PC-9 (cell line): ENCODE results near the gene RXRG. TPM values are rescaled to one million over a fixed set of nuclear protein-coding genes. Genes with fewer than 3 reads are reported as not detected.

ENCODE experiments used
- BruUV-seq: library from RNA; stranded (reverse); fragments of 400-500 nt; replicated peaks from 2 replicates; lab custom pipeline; 2021; lab: Mats Ljungman, UMichigan
- CTCF ChIA-PET: fragments of 300-600 bp; sonication (Branson Sonifier 250); formaldehyde crosslinking; loops from one replicate; lab custom pipeline; 2022; ENCODE audit warnings: antibody characterized with exemption; lab: Charles Lee
- POLR2A ChIA-PET: fragments of 300-600 bp; sonication (Branson Sonifier 250); formaldehyde crosslinking; loops from one replicate; lab custom pipeline; 2022; ENCODE audit warnings: antibody characterized with exemption; ENCODE audit not compliant: unreplicated experiment; lab: Charles Lee
- DNase-seq, 2 experiments: peaks; one replicate each; pipeline versions ENCODE4 v3.0.0 to v3.0.0-alpha.2; 2015 to 2022; ENCODE audit warnings: mixed read lengths in 1 of 2
- H2AFZ ChIP-seq: fragments of 200-600 bp; sonication (generic); 2 replicates; pipeline ENCODE4 v1.8.1; 2017; ENCODE audit warnings: antibody characterized with exemption
- H3F3A ChIP-seq: fragments of 200-600 bp; sonication (generic); 2 replicates; pipeline ENCODE4 v1.8.1; 2017; ENCODE audit warnings: antibody characterized with exemption, mild to moderate bottlenecking, low read depth; ENCODE audit not compliant: insufficient read depth
- H3K27ac ChIP-seq: fragments of 200-600 bp; sonication (generic); 2 replicates; pipeline ENCODE4 v1.6.1; 2016; ENCODE audit warnings: mixed run types
- H3K27me3 ChIP-seq: fragments of 200-600 bp; sonication (generic); 2 replicates; pipeline ENCODE4 v1.6.1; 2016; ENCODE audit warnings: low read depth, mixed run types; ENCODE audit not compliant: insufficient read depth
- H3K36me3 ChIP-seq: fragments of 200-600 bp; sonication (generic); 2 replicates; pipeline ENCODE4 v1.6.1; 2016; ENCODE audit warnings: low read depth, mixed run types
- H3K4me1 ChIP-seq: fragments of 200-600 bp; sonication (generic); replicated peaks from 2 replicates; pipeline ENCODE4 v1.6.1; 2016; ENCODE audit warnings: mixed run types; ENCODE audit not compliant: insufficient read depth
- H3K4me2 ChIP-seq: fragments of 200-600 bp; sonication (generic); 2 replicates; pipeline ENCODE4 v1.6.1; 2017; ENCODE audit warnings: mixed run types
- H3K4me3 ChIP-seq: fragments of 200-600 bp; sonication (generic); 2 replicates; pipeline ENCODE4 v1.6.1; 2016; ENCODE audit warnings: mixed run types
- H3K79me2 ChIP-seq: fragments of 200-600 bp; sonication (generic); 2 replicates; pipeline ENCODE4 v1.6.1; 2017; ENCODE audit warnings: low read depth, mixed run types
- H3K9me2 ChIP-seq: fragments of 200-600 bp; sonication (generic); 2 replicates; pipeline ENCODE4 v1.8.1; 2017; ENCODE audit warnings: mild to moderate bottlenecking; ENCODE audit not compliant: insufficient read depth
- H3K9me3 ChIP-seq: fragments of 200-600 bp; sonication (generic); 2 replicates; pipeline ENCODE4 v1.8.1; 2016; ENCODE audit warnings: low read depth; ENCODE audit not compliant: insufficient read depth
- H4K20me1 ChIP-seq: fragments of 200-600 bp; sonication (generic); 2 replicates; pipeline ENCODE4 v1.8.1; 2017; ENCODE audit not compliant: insufficient read depth
- CTCF ChIP-seq: fragments of 200-600 bp; sonication (generic); conservative IDR thresholded peaks from 2 replicates; pipeline ENCODE4 v1.6.1; 2017; ENCODE audit warnings: mixed run types, antibody characterized with exemption, mild to moderate bottlenecking, moderate library complexity
- EZH2 ChIP-seq: fragments of 200-600 bp; sonication (generic); IDR thresholded peaks from 2 replicates; pipeline ENCODE4 v1.8.0; 2017; ENCODE audit warnings: antibody characterized with exemption, low read depth
- intact Hi-C: fragments of 100-400 bp; cut with micrococcal nuclease; formaldehyde crosslinking; loops from one replicate; pipeline ENCODE4 v1.10.0; 2022; ENCODE audit not compliant: unreplicated experiment
- total RNA-seq: library from RNA; stranded (reverse); gene quantifications from 2 replicates; pipeline ENCODE4 v1.2.3, GENCODE V29; 2021

Gene RXRG
- total RNA-seq, 1 experiment from 2014 or later, result not detected

GRCh38 chr1:165364568-165365133 lies 80.3 kb downstream of the RXRG start:
- no peak overlapping the region for H3K4me3 ChIP-seq
- no TSS peak for BruUV-seq
- intact Hi-C loops, result no loop called here
- CTCF ChIA-PET, result no interaction called here
- H3F3A ChIP-seq, result no peaks in the 10 kb centered on the region
- POLR2A ChIA-PET, result no interaction called here
- H4K20me1 ChIP-seq, result no peaks in the 10 kb centered on the region
- TF ChIP-seq CTCF (no peak), EZH2 (no peak)
- H3K27ac ChIP-seq, result no peak overlapping the region
- no peaks in the 10 kb centered on the region for H3K36me3 ChIP-seq
- H3K4me1 ChIP-seq, result no peaks in the 10 kb centered on the region
- H2AFZ ChIP-seq, result no peak overlapping the region
- no peaks in the 10 kb centered on the region for H3K79me2 ChIP-seq
- no peak for DNase-seq
- H3K4me2 ChIP-seq, result no peak overlapping the region
- H3K9me2 ChIP-seq, result no peaks in the 10 kb centered on the region
- H3K27me3 ChIP-seq, result no peaks in the 10 kb centered on the region
- no peaks in the 10 kb centered on the region for H3K9me3 ChIP-seq

- H3K27me3 ChIP-seq, result peaks cover 11% of the 10 kb centered on the region; the same call in 1 of the 2 replicates
- H3K27ac ChIP-seq, result no peak overlapping the region
- POLR2A ChIA-PET, result no interaction called here
- H3K36me3 ChIP-seq, result no peaks in the 10 kb centered on the region
- H4K20me1 ChIP-seq, result no peaks in the 10 kb centered on the region
- no peak overlapping the region for H3K4me2 ChIP-seq
- no peak overlapping the region for H3K4me3 ChIP-seq
- H3K9me3 ChIP-seq, result no peaks in the 10 kb centered on the region
- CTCF ChIA-PET, result interaction anchor here (0.6 kb wide), 1 partner anchor 240 kb away, joined by 17 read pairs; no protein-coding TSS in a partner anchor
- DNase-seq, result no peak
- no peak for TF ChIP-seq EZH2
- BruUV-seq, result no TSS peak
- no peak overlapping the region for H2AFZ ChIP-seq
- no peaks in the 10 kb centered on the region for H3K4me1 ChIP-seq
- no peaks in the 10 kb centered on the region for H3K9me2 ChIP-seq
- no peaks in the 10 kb centered on the region for H3K79me2 ChIP-seq
- intact Hi-C loops, result no loop called here
- no peaks in the 10 kb centered on the region for H3F3A ChIP-seq
These were observed 88.0 kb downstream of the RXRG start for GRCh38 chr1:165356876-165357275.

GRCh38 chr1:165355977-165356811 lies 88.7 kb downstream of the RXRG start, which contains the start of gene LMX1A:
TSS of gene LMX1A (minus strand) at chr1:165356715. CDS start at chr1:165355559, 1,156 bp downstream.
- CTCF ChIA-PET, result no interaction called here
- Histone ChIP-seq H3K36me3 (no peaks in the 10 kb centered on the region), H3F3A (no peaks in the 10 kb centered on the region), H3K4me1 (no peaks in the 10 kb centered on the region), H3K9me3 (no peaks in the 10 kb centered on the region), H3K4me3 (no peak within 1 kb of the TSS), H3K9me2 (no peaks in the 10 kb centered on the region), H3K27me3 (peaks cover 15% of the 10 kb centered on the region; the same call in 1 of the 2 replicates), H3K27ac (no peak within 1 kb of the TSS), H2AFZ (no peak within 1 kb of the TSS), H3K79me2 (no peaks in the 10 kb centered on the region), H3K4me2 (no peak within 1 kb of the TSS), H4K20me1 (no peaks in the 10 kb centered on the region)
- no TSS peak for BruUV-seq
- intact Hi-C loops, result no loop called here
- POLR2A ChIA-PET, result no interaction called here
- no peak for DNase-seq
- TF ChIP-seq EZH2, result no peak
- TF ChIP-seq CTCF, result no peak
